MCF 10A (cell line): ENCODE results near the gene ECHS1. TPM values are rescaled to one million over a fixed set of nuclear protein-coding genes. Genes with fewer than 3 reads are reported as not detected.

Experiments used
- BruUV-seq: library from RNA; stranded (reverse); fragments of 400-500 nt; replicated peaks from 2 replicates; lab custom pipeline; 2021; lab: Mats Ljungman, UMichigan
- CTCF ChIA-PET: fragments of 300-600 bp; sonication (Branson Sonifier 250); formaldehyde crosslinking; extraction: SDS; loops from one replicate; lab custom pipeline; 2021; ENCODE audit warnings: antibody characterized with exemption, inconsistent platforms; lab: Yijun Ruan, JAX
- POLR2A ChIA-PET: fragments of 300-600, 350-650 bp; sonication (Branson Sonifier 250); formaldehyde crosslinking; extraction: SDS; loops from one replicate; lab custom pipeline; 2020; ENCODE audit warnings: antibody characterized with exemption, inconsistent platforms; lab: Yijun Ruan, JAX
- DNase-seq: peaks from one replicate; pipeline ENCODE4 v3.0.0-alpha.2; 2018; ENCODE audit not compliant: unreplicated experiment
- H3K27ac Mint-ChIP-seq: one replicate; pipeline ENCODE4 v1.8.0; 2022; ENCODE audit warnings: mild to moderate bottlenecking, low read depth, mixed read lengths; ENCODE audit not compliant: unreplicated experiment
- H3K27me3 Mint-ChIP-seq: one replicate; pipeline ENCODE4 v1.8.0; 2022; ENCODE audit warnings: mixed read lengths; ENCODE audit not compliant: insufficient read depth, unreplicated experiment
- H3K36me3 Mint-ChIP-seq: one replicate; pipeline ENCODE4 v1.8.0; 2022; ENCODE audit warnings: mild to moderate bottlenecking, moderate library complexity, mixed read lengths; ENCODE audit not compliant: insufficient read depth, unreplicated experiment
- H3K4me1 Mint-ChIP-seq: one replicate; pipeline ENCODE4 v1.8.0; 2022; ENCODE audit warnings: mixed read lengths; ENCODE audit not compliant: insufficient read depth, unreplicated experiment
- H3K4me3 Mint-ChIP-seq: one replicate; pipeline ENCODE4 v1.8.0; 2022; ENCODE audit warnings: mild to moderate bottlenecking, moderate library complexity, mixed read lengths; ENCODE audit not compliant: unreplicated experiment
- H3K9me3 Mint-ChIP-seq: one replicate; pipeline ENCODE4 v1.8.0; 2022; ENCODE audit warnings: mixed read lengths; ENCODE audit not compliant: unreplicated experiment
- intact Hi-C: fragments of 100-400 bp; cut with micrococcal nuclease; formaldehyde crosslinking; loops from 2 replicates; pipeline ENCODE4 v1.14.1; 2022
- total RNA-seq: library from RNA; stranded (reverse); gene quantifications from 2 replicates; pipeline ENCODE4 v1.2.3, GENCODE V29; 2022
- TF ChIP-seq, protein P1 (sequence below): fragments of 200-600 bp; IDR thresholded peaks from one replicate; pipeline ENCODE4 v1.8.0; 2022; ENCODE audit warnings: antibody characterized with exemption, mild to moderate bottlenecking; ENCODE audit not compliant: unreplicated experiment

Gene ECHS1
- total RNA-seq, 1 experiment from 2014 or later, result 82.7 TPM

DNA sequence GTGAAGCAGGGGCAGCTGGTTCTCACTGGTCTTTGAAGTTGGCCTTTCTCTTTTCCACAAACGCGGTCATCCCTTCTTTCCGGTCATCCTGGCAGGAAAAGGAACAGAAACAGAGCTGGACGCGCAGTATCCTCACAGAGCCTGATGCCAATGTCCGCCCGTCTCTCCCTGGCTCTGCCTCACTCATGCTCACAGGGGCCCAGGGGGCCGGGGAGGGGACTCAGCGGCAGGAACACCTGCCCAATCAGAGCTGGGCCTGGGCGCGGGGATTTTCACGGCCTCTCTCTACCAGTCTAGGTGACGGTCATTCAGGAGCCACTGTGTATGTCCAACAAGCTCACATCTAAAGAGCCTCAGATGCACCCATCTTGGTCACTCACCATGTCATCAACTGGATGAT, 10.3 kb downstream of the ECHS1 start:
- no peaks in the 10 kb centered on the region for H3K27me3 Mint-ChIP-seq
- no peak overlapping the region for H3K4me3 Mint-ChIP-seq
- H3K9me3 Mint-ChIP-seq, result no peaks in the 10 kb centered on the region
- no peak for DNase-seq
- H3K4me1 Mint-ChIP-seq, result no peaks in the 10 kb centered on the region
- BruUV-seq, result no TSS peak
- TF ChIP-seq, protein P1, sequence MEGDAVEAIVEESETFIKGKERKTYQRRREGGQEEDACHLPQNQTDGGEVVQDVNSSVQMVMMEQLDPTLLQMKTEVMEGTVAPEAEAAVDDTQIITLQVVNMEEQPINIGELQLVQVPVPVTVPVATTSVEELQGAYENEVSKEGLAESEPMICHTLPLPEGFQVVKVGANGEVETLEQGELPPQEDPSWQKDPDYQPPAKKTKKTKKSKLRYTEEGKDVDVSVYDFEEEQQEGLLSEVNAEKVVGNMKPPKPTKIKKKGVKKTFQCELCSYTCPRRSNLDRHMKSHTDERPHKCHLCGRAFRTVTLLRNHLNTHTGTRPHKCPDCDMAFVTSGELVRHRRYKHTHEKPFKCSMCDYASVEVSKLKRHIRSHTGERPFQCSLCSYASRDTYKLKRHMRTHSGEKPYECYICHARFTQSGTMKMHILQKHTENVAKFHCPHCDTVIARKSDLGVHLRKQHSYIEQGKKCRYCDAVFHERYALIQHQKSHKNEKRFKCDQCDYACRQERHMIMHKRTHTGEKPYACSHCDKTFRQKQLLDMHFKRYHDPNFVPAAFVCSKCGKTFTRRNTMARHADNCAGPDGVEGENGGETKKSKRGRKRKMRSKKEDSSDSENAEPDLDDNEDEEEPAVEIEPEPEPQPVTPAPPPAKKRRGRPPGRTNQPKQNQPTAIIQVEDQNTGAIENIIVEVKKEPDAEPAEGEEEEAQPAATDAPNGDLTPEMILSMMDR, result no peak
- H3K27ac Mint-ChIP-seq, result no peak overlapping the region
- POLR2A ChIA-PET, result no interaction called here
- CTCF ChIA-PET, result interaction anchor here (4.3 kb wide), 1 partner anchor 33 kb away, joined by 18 read pairs; no protein-coding TSS in a partner anchor
- peaks cover 36% of the 10 kb centered on the region for H3K36me3 Mint-ChIP-seq
- intact Hi-C loops, result no loop called here

DNA sequence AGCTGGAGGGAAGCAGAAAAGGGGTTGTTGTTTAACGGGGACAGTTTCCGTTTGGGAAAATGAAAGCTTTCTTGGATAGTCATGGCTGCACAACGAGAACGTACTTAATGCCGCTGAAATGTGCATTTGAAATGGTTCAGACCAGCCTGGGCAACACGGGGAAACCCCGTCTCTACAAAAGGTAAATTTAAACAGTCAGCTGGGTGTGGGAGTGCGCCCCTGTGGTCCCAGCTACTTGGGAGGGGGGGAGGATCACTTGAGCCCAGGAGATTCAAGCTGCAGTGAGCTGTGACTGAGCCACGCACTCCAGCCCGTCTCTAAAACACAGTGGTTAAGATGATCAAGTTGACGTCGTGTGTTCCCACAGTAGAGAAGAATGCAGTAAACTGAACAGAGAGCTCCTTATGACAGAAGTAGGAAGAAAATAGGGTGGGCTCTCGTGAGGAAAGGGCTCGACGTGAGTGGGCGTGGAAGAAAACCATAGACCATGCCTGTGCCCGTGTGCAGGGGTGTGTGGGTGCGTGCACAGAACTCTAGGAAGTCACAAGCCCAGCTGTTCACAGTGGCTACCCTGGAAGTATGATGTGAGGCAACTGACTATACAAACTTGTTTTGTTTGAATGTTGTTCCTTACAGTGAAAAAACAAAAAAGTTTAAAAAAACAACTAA, 11.2 kb downstream of the ECHS1 start:
- H3K36me3 Mint-ChIP-seq, result peaks cover 32% of the 10 kb centered on the region
- intact Hi-C loops, result no loop called here
- ChIA-PET CTCF (interaction anchor here (0.5 to 4.3 kb wide), 5 partner anchors 13 to 247 kb away, joined by 3 to 18 read pairs (median 3); no protein-coding TSS in a partner anchor), POLR2A (no interaction called here)
- no peak overlapping the region for H3K27ac Mint-ChIP-seq
- no peaks in the 10 kb centered on the region for H3K9me3 Mint-ChIP-seq
- no peak overlapping the region for H3K4me3 Mint-ChIP-seq
- TF ChIP-seq, protein P1, result no peak
- no peaks in the 10 kb centered on the region for H3K27me3 Mint-ChIP-seq
- H3K4me1 Mint-ChIP-seq, result no peaks in the 10 kb centered on the region
- no peak for DNase-seq
- BruUV-seq, result no TSS peak

DNA sequence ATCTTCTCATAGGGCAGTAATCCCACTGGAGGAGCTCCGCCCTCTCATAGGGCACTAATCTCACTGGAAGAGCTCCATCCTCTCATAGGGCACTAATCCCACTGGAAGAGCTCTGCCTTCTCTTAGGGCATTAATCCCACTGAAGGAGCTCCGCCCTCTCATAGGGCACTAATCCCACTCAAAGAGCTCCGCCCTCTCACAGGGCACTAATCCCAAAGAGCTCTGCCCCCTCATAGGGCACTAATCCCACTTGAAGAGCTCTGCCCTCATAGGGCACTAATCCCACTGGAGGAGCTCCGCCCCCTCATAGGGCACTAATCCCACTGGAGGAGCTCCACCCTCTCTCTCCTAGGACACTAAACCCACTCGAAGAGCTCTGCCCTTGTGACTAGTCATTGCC, 11.9 kb downstream of the ECHS1 start:
- H3K36me3 Mint-ChIP-seq, result peaks cover 30% of the 10 kb centered on the region
- intact Hi-C loops, result no loop called here
- no peak for DNase-seq
- H3K27me3 Mint-ChIP-seq, result no peaks in the 10 kb centered on the region
- H3K4me3 Mint-ChIP-seq, result no peak overlapping the region
- TF ChIP-seq, protein P1, result no peak
- no peak overlapping the region for H3K27ac Mint-ChIP-seq
- ChIA-PET POLR2A (interaction anchor here (0.6 kb wide), 1 partner anchor 15 kb away, joined by 3 read pairs; no protein-coding TSS in a partner anchor), CTCF (interaction anchor here (0.6 to 4.3 kb wide), 4 partner anchors 32 to 82 kb away, joined by 3 to 18 read pairs (median 4); no protein-coding TSS in a partner anchor)
- no TSS peak for BruUV-seq
- no peaks in the 10 kb centered on the region for H3K9me3 Mint-ChIP-seq
- H3K4me1 Mint-ChIP-seq, result no peaks in the 10 kb centered on the region

DNA sequence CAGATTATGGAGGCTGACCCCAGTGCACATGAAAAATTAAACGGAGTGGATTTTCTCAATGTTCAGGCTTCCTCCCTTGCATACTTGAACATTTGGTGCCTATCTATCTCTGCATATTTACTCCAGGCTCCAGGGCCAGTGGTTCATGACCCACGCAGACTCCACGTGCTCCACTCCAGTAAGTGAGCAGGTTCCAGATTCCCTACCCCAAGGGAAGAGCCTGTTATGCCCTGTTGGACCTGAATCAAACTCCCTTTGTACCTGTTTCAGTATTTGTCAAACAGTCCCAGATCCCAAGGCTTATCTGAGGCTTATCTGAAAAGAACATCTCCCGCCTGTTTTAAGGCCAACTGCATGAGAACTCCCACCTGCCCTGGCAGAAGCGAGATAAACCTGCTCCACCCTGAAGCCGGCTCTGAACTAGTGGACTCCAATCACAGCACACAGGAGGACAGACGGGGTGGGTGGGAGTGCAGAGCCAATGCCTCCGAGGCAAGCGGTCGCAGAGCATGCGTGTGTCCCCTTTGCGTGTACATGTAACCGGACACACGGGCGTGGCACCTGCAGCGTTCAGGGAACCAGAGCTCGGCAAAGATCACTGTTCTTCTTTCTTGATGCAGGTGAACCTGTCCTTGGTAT, 13.1 kb downstream of the ECHS1 start:
- Mint-ChIP-seq H3K4me3 (no peak overlapping the region), H3K36me3 (peaks cover 23% of the 10 kb centered on the region), H3K27ac (no peak overlapping the region), H3K9me3 (no peaks in the 10 kb centered on the region), H3K4me1 (no peaks in the 10 kb centered on the region), H3K27me3 (no peaks in the 10 kb centered on the region)
- ChIA-PET CTCF (interaction anchor here (0.7 kb wide), 1 partner anchor 655 kb away, joined by 4 read pairs; no protein-coding TSS in a partner anchor), POLR2A (no interaction called here)
- no peak for DNase-seq
- TF ChIP-seq, protein P1, result no peak
- intact Hi-C loops, result no loop called here
- BruUV-seq, result no TSS peak
